ENCODE measurements around the gene CRELD1.

The CRELD1 gene

DNA sequence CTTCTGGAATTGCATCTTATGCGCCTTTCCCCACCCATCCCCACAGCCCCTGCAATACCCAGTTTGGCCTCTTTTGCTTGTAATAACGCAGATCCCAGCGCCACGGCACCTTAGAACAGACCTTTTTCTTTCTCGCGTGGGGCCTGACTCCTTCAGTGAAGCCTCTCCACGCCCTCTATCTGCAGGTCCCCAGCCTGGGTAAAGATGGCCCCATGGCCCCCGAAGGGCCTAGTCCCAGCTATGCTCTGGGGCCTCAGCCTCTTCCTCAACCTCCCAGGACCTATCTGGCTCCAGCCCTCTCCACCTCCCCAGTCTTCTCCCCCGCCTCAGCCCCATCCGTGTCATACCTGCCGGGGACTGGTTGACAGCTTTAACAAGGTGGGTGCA lies 594 bp downstream of the CRELD1 start:
- Histone ChIP-seq H3K23ac (ENCODE audit: low read length) (no peak overlapping the region), H2BK120ac (ENCODE audit: insufficient read depth, low read length, poor library complexity) (no peak overlapping the region), H3K4me3 (ENCODE audit: low read depth, low read length) (peak overlapping the region; percentile 13), H2BK12ac (ENCODE audit: low read length) (no peak overlapping the region), H2BK5ac (ENCODE audit: low read depth, low read length, poor library complexity) (no peak overlapping the region), H3K27ac (ENCODE audit: low read depth, low read length) (no peak overlapping the region), H3K4me2 (ENCODE audit: low read length) (peak overlapping the region; percentile 99), H3K14ac (ENCODE audit: low read length) (no peak overlapping the region), H3K9me3 (ENCODE audit: insufficient read depth, low read depth, low read length) (no peaks in the 10 kb centered on the region), H3K27me3 (ENCODE audit: insufficient read depth, low read length) (no peaks in the 10 kb centered on the region), H2AK5ac (ENCODE audit: low read length) (no peak overlapping the region), H3K4ac (ENCODE audit: low read depth, low read length) (peak overlapping the region; percentile 3), H4K91ac (ENCODE audit: low read depth, low read length) (peak overlapping the region; percentile 48), H4K12ac (ENCODE audit: low read depth, low read length) (peak overlapping the region; percentile 64), H3K9ac (ENCODE audit: low read length) (peak overlapping the region; percentile 28), H2AFZ (ENCODE audit: insufficient read depth, low read length, poor library complexity) (peak overlapping the region; percentile 57), H3K79me1 (ENCODE audit: low read length) (peaks cover 9% of the 10 kb centered on the region), H3K4me1 (ENCODE audit: control insufficient read depth in 1 of 2, insufficient read depth in 2 of 2, low read length in 2 of 2) (peaks cover 8 to 12% of the 10 kb centered on the region in 2 experiments), H3K79me2 (ENCODE audit: control insufficient read depth, insufficient read depth, low read length, poor library complexity) (peaks cover 4% of the 10 kb centered on the region), H4K8ac (ENCODE audit: low read depth, low read length) (peak overlapping the region; percentile 80), H3K36me3 (ENCODE audit: control insufficient read depth in 1 of 2, insufficient read depth in 2 of 2, low read length in 2 of 2) (peaks cover 5 to 11% of the 10 kb centered on the region in 2 experiments), H3K18ac (ENCODE audit: low read length) (peak overlapping the region; percentile 31)
- WGBS (ENCODE audit: extremely low coverage, insufficient coverage, insufficient read length): no CpG with 5 or more reads among the region's 11 CpGs
- DNase-seq: no peak

DNA sequence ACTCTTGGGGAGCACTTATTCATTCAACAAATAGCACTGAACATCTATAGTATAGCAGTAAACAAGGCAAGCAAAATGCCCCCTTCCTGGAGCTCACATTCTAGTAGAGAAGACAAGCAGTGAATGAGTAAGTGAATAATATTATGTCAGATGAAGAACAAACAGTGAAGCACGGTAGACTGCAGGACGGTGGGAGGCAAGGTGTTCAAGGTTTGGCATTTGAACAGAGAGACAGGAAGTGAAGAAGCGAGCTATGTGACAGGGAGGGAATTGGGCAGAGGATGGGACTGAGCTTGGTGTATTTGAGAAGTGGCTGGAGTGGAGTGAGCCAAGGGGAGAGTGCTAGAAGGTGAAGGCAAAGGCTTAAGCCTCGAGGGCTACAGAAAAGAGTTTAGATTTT lies 1.4 kb downstream of the CRELD1 start:
- Histone ChIP-seq H3K27me3 (ENCODE audit: insufficient read depth, low read length) (no peaks in the 10 kb centered on the region), H3K23ac (ENCODE audit: low read length) (no peak overlapping the region), H3K36me3 (ENCODE audit: control insufficient read depth in 1 of 2, insufficient read depth in 2 of 2, low read length in 2 of 2) (peaks cover under 1 to 7% of the 10 kb centered on the region in 2 experiments), H3K4me3 (ENCODE audit: low read depth, low read length) (no peak overlapping the region), H2BK120ac (ENCODE audit: insufficient read depth, low read length, poor library complexity) (no peak overlapping the region), H3K18ac (ENCODE audit: low read length) (no peak overlapping the region), H3K4ac (ENCODE audit: low read depth, low read length) (no peak overlapping the region), H3K79me1 (ENCODE audit: low read length) (peaks cover 9% of the 10 kb centered on the region), H4K8ac (ENCODE audit: low read depth, low read length) (no peak overlapping the region), H2AK5ac (ENCODE audit: low read length) (no peak overlapping the region), H3K4me2 (ENCODE audit: low read length) (no peak overlapping the region), H3K79me2 (ENCODE audit: control insufficient read depth, insufficient read depth, low read length, poor library complexity) (peaks cover 4% of the 10 kb centered on the region), H2BK12ac (ENCODE audit: low read length) (no peak overlapping the region), H3K27ac (ENCODE audit: low read depth, low read length) (no peak overlapping the region), H3K14ac (ENCODE audit: low read length) (no peak overlapping the region), H3K4me1 (ENCODE audit: control insufficient read depth in 1 of 2, insufficient read depth in 2 of 2, low read length in 2 of 2) (peaks cover 8 to 12% of the 10 kb centered on the region in 2 experiments), H3K9ac (ENCODE audit: low read length) (no peak overlapping the region), H2BK5ac (ENCODE audit: low read depth, low read length, poor library complexity) (no peak overlapping the region), H4K91ac (ENCODE audit: low read depth, low read length) (no peak overlapping the region), H2AFZ (ENCODE audit: insufficient read depth, low read length, poor library complexity) (no peak overlapping the region), H4K12ac (ENCODE audit: low read depth, low read length) (no peak overlapping the region), H3K9me3 (ENCODE audit: insufficient read depth, low read depth, low read length) (no peaks in the 10 kb centered on the region)
- no CpG with 5 or more reads among the region's 4 CpGs for WGBS (ENCODE audit: extremely low coverage, insufficient coverage, insufficient read length)
- no peak for DNase-seq

DNA sequence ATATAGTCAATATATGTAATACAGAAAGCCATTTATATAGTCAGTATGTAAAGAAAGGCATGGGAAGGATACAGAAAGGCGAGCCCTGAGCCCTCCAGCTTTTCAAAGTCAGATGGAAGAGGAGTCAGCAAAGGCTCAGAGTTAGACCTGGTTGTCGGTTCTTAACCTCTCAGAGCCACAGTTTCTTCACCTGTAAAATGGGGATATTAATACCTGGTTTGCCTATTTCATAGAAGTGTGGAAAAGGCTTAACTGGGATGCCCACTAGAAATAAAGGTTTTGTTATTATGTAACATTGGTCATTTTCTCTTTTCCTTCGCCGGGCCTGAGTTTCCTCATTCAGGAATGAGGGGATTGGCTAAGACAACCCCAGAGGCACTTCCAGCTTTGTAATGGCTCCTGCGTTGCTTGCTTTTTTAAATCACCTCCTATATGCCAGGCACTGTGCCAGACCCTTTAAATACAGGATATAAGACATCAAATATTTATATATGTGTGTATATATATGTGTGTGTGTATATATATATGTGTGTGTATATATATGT lies 2.4 kb downstream of the CRELD1 start:
- peaks cover 4 to 8% of the 10 kb centered on the region in 2 experiments for H3K36me3 ChIP-seq (ENCODE audit: control insufficient read depth in 1 of 2, insufficient read depth in 2 of 2, low read length in 2 of 2)
- peaks cover 9% of the 10 kb centered on the region for H3K79me1 ChIP-seq (ENCODE audit: low read length)

DNA sequence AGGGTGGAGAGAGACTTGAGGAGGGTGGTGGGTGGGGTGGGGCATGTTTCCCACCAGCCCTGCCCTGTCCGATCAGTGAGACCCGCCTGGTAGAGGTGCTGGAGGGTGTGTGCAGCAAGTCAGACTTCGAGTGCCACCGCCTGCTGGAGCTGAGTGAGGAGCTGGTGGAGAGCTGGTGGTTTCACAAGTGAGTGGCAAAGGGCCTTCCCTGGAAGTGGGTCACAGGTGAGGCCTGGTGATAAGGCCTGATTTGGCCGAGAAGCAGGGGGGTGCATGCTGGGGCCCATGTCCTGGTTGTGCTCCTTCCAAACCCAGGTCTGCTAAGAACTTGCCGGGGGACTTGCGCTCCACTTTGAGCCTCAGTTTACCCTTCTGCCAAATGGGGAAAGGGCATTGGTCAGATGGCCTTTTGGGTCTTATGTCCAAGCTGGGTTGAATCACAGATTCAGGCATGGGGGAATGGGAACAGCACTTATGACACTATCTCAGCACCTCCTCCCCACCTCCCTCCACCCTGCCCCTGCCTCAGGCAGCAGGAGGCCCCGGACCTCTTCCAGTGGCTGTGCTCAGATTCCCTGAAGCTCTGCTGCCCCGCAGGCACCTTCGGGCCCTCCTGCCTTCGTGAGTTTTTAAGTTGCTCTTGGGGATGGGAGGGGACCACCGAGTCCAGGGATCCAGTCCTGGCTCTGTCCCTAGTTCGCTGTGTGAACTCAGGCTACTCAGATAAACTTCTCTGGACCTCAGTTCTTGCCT lies 4.0 kb downstream of the CRELD1 start:
- Histone ChIP-seq H3K36me3 (ENCODE audit: control insufficient read depth in 1 of 2, insufficient read depth in 2 of 2, low read length in 2 of 2) (peaks cover 10 to 11% of the 10 kb centered on the region in 2 experiments), H4K12ac (ENCODE audit: low read depth, low read length) (no peak overlapping the region), H3K27me3 (ENCODE audit: insufficient read depth, low read length) (no peaks in the 10 kb centered on the region), H3K14ac (ENCODE audit: low read length) (no peak overlapping the region), H3K4me3 (ENCODE audit: low read depth, low read length) (no peak overlapping the region), H2BK5ac (ENCODE audit: low read depth, low read length, poor library complexity) (no peak overlapping the region), H3K9ac (ENCODE audit: low read length) (no peak overlapping the region), H3K4me1 (ENCODE audit: control insufficient read depth in 1 of 2, insufficient read depth in 2 of 2, low read length in 2 of 2) (peaks cover 8 to 12% of the 10 kb centered on the region in 2 experiments), H3K79me1 (ENCODE audit: low read length) (peaks cover 8% of the 10 kb centered on the region), H3K27ac (ENCODE audit: low read depth, low read length) (no peak overlapping the region), H4K8ac (ENCODE audit: low read depth, low read length) (no peak overlapping the region), H2AFZ (ENCODE audit: insufficient read depth, low read length, poor library complexity) (no peak overlapping the region), H3K9me3 (ENCODE audit: insufficient read depth, low read depth, low read length) (no peaks in the 10 kb centered on the region), H2BK120ac (ENCODE audit: insufficient read depth, low read length, poor library complexity) (no peak overlapping the region), H3K4me2 (ENCODE audit: low read length) (no peak overlapping the region), H3K18ac (ENCODE audit: low read length) (no peak overlapping the region), H3K23ac (ENCODE audit: low read length) (no peak overlapping the region), H2BK12ac (ENCODE audit: low read length) (no peak overlapping the region), H2AK5ac (ENCODE audit: low read length) (no peak overlapping the region), H3K4ac (ENCODE audit: low read depth, low read length) (no peak overlapping the region), H4K91ac (ENCODE audit: low read depth, low read length) (no peak overlapping the region), H3K79me2 (ENCODE audit: control insufficient read depth, insufficient read depth, low read length, poor library complexity) (peaks cover 4% of the 10 kb centered on the region)
- no CpG with 5 or more reads among the region's 13 CpGs for WGBS (ENCODE audit: extremely low coverage, insufficient coverage, insufficient read length)
- no peak for DNase-seq

More for the DNA sequence above, 2.4 kb downstream of the CRELD1 start:
- peaks cover 4% of the 10 kb centered on the region for H3K79me2 ChIP-seq (ENCODE audit: control insufficient read depth, insufficient read depth, low read length, poor library complexity)
- no peak overlapping the region for H4K8ac ChIP-seq (ENCODE audit: low read depth, low read length)
- H2AK5ac ChIP-seq (ENCODE audit: low read length): no peak overlapping the region
- no peak overlapping the region for H4K91ac ChIP-seq (ENCODE audit: low read depth, low read length)
- H2BK120ac ChIP-seq (ENCODE audit: insufficient read depth, low read length, poor library complexity): no peak overlapping the region
- no peak overlapping the region for H4K12ac ChIP-seq (ENCODE audit: low read depth, low read length)
- no peak overlapping the region for H3K4me3 ChIP-seq (ENCODE audit: low read depth, low read length)
- no peak overlapping the region for H2BK12ac ChIP-seq (ENCODE audit: low read length)
- H3K9ac ChIP-seq (ENCODE audit: low read length): no peak overlapping the region
- H2BK5ac ChIP-seq (ENCODE audit: low read depth, low read length, poor library complexity): no peak overlapping the region
- H3K4me2 ChIP-seq (ENCODE audit: low read length): no peak overlapping the region
- H3K9me3 ChIP-seq (ENCODE audit: insufficient read depth, low read depth, low read length): no peaks in the 10 kb centered on the region
- WGBS (ENCODE audit: extremely low coverage, insufficient coverage, insufficient read length): no CpG with 5 or more reads among the region's 5 CpGs
- no peak overlapping the region for H3K18ac ChIP-seq (ENCODE audit: low read length)
- no peak overlapping the region for H3K27ac ChIP-seq (ENCODE audit: low read depth, low read length)
- H3K27me3 ChIP-seq (ENCODE audit: insufficient read depth, low read length): no peaks in the 10 kb centered on the region
- no peak overlapping the region for H3K14ac ChIP-seq (ENCODE audit: low read length)
- H3K23ac ChIP-seq (ENCODE audit: low read length): no peak overlapping the region
- no peak for DNase-seq
- H3K4me1 ChIP-seq (ENCODE audit: control insufficient read depth in 1 of 2, insufficient read depth in 2 of 2, low read length in 2 of 2): peaks cover 8 to 12% of the 10 kb centered on the region in 2 experiments
- H2AFZ ChIP-seq (ENCODE audit: insufficient read depth, low read length, poor library complexity): no peak overlapping the region
- no peak overlapping the region for H3K4ac ChIP-seq (ENCODE audit: low read depth, low read length)
